ENCODE data around the gene AQP5. TPM values are rescaled to one million over a fixed set of nuclear protein-coding genes. Genes with fewer than 3 reads are reported as not detected.
A peak's percentile ranks its signal among the peaks of the same experiment; 100 is the strongest.

The AQP5 gene
- total RNA-seq, 1 donor: not detected

DNA sequence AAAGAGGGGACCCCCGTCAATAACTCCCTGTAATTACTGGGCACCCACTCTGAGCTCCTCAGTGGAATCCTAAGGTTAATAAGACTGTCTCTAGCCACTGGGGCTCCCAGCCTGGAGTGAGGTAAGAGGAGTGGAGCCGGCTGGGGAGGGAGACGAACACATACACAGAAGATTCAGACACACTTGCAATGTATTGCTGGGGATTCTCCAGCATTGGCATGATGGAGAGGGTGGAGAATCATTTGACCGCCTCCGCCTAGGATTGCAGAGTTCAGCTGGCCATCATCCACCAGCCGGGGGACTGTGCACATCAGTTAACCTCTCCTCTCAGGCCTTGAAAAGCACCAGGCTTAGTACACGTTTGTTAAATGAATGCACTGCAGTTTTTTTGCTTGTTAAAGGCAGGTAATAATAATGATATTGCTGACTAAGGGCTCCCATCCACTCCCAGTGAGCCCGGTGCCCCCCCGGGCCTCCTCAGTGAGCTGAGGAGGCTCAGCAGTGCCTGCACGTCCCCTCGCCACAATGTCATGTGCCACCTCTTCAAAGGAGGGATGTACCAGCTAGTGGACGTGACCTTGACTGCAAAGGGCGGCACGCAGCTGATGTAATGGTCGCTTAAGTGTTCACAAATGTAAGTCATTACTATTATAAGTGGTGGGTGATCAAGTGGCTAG, 37.7 kb upstream of the AQP5 start:
- no peaks in the 10 kb centered on the region for H4K20me1 ChIP-seq (ENCODE audit: insufficient read depth, low read length)
- DNase-seq (ENCODE audit: insufficient read length, low spot score, missing footprints): no peak
- no peak overlapping the region for H2AFZ ChIP-seq (ENCODE audit: low read length)
- no peak overlapping the region for H3K4me2 ChIP-seq (ENCODE audit: insufficient read depth, low read length)
- H3K4me1 ChIP-seq (ENCODE audit: insufficient read depth, low read length): peaks cover 11% of the 10 kb centered on the region
- no peaks in the 10 kb centered on the region for H3K9me3 ChIP-seq (ENCODE audit: low read depth, low read length)
- H3K36me3 ChIP-seq (ENCODE audit: insufficient read depth, low read length): no peaks in the 10 kb centered on the region
- no peaks in the 10 kb centered on the region for H3K79me2 ChIP-seq (ENCODE audit: insufficient read depth, low read length)
- no peaks in the 10 kb centered on the region for H3K27me3 ChIP-seq (ENCODE audit: insufficient read depth, low read length)
- TF ChIP-seq, protein P1, sequence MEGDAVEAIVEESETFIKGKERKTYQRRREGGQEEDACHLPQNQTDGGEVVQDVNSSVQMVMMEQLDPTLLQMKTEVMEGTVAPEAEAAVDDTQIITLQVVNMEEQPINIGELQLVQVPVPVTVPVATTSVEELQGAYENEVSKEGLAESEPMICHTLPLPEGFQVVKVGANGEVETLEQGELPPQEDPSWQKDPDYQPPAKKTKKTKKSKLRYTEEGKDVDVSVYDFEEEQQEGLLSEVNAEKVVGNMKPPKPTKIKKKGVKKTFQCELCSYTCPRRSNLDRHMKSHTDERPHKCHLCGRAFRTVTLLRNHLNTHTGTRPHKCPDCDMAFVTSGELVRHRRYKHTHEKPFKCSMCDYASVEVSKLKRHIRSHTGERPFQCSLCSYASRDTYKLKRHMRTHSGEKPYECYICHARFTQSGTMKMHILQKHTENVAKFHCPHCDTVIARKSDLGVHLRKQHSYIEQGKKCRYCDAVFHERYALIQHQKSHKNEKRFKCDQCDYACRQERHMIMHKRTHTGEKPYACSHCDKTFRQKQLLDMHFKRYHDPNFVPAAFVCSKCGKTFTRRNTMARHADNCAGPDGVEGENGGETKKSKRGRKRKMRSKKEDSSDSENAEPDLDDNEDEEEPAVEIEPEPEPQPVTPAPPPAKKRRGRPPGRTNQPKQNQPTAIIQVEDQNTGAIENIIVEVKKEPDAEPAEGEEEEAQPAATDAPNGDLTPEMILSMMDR (IDR thresholded peaks at IDR 0.05; ENCODE audit: extremely low read depth, low read depth, low read length): no peak
- no peak overlapping the region for H3K27ac ChIP-seq (ENCODE audit: low read depth, low read length)
- H3K4me3 ChIP-seq (ENCODE audit: insufficient read depth, low read length): no peak overlapping the region

DNA sequence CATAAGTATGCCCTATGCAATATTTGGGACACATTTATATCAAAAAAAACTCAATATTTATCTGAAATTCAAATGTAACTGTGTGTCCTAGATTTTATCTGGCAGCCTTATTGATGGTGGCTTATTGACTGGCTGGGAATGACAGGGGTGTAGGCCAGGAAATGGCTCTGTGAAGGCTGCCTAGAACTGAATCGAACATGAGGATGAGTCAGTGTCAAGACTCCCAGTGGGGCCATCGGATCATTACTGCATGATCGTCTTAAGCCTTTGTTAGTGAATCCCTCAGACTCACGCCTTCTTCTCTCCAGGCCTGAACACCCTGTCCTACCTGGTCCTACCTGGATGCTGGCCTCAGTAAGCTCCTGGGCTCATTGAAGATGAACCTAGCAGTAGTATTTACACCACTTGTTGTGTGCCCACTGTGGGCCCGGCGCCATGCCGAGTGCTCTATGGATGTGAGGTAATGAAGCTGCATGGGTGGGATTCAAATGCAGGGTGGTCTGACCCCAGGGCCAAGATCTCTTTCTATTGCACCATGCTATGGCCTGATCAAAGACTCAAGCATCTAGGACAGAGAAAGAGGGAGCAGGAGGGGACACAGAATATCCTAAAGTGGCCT, 36.9 kb upstream of the AQP5 start:
- no peak for DNase-seq (ENCODE audit: insufficient read length, low spot score, missing footprints)
- Histone ChIP-seq H3K4me2 (ENCODE audit: insufficient read depth, low read length) (no peak overlapping the region), H3K4me1 (ENCODE audit: insufficient read depth, low read length) (peaks cover 11% of the 10 kb centered on the region), H3K9me3 (ENCODE audit: low read depth, low read length) (no peaks in the 10 kb centered on the region), H3K4me3 (ENCODE audit: insufficient read depth, low read length) (no peak overlapping the region), H3K36me3 (ENCODE audit: insufficient read depth, low read length) (no peaks in the 10 kb centered on the region), H4K20me1 (ENCODE audit: insufficient read depth, low read length) (no peaks in the 10 kb centered on the region), H3K27me3 (ENCODE audit: insufficient read depth, low read length) (no peaks in the 10 kb centered on the region), H3K79me2 (ENCODE audit: insufficient read depth, low read length) (no peaks in the 10 kb centered on the region), H2AFZ (ENCODE audit: low read length) (no peak overlapping the region), H3K27ac (ENCODE audit: low read depth, low read length) (no peak overlapping the region)
- TF ChIP-seq, protein P1 (IDR thresholded peaks at IDR 0.05; ENCODE audit: extremely low read depth, low read depth, low read length): no peak

DNA sequence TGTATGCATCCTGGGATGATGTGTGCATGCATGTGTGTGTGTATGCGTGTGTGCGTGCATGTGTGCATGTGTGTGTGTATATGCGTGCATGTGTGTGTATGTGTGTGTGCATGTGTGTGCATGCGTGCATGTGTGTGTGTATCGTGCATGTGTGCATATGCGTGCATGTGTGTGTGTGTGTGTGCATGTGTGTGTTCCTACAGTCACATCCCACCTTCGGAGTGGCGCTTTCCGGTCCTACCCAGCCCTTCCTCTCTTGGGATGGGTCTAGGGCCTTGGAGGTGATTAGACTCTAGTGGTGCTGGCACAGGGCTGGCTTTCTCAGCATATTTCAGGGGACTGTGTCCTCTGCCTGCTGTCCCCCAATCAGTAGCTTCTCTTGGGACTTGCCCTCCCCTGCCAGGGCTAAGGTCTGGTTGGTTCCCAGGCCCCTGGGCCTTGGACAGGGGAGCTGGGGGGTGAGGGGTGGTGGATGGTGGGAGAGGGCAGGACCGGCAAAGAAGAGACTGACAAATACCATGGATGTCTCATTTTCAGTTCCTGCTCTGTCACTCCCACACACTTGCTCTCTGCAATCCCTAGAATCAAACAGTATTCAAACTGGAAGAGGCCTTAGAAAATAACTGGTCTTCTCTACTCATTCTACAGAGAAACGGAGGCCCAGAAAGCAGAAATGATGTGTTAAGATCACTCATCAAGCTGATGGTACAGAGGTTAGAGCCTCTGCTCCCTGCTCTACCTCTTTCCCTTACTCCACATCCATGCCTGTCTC, 36.1 kb upstream of the AQP5 start:
- no peak overlapping the region for H3K4me3 ChIP-seq (ENCODE audit: insufficient read depth, low read length)
- H4K20me1 ChIP-seq (ENCODE audit: insufficient read depth, low read length): no peaks in the 10 kb centered on the region
- no peaks in the 10 kb centered on the region for H3K9me3 ChIP-seq (ENCODE audit: low read depth, low read length)
- H3K27ac ChIP-seq (ENCODE audit: low read depth, low read length): no peak overlapping the region
- H3K27me3 ChIP-seq (ENCODE audit: insufficient read depth, low read length): no peaks in the 10 kb centered on the region
- H2AFZ ChIP-seq (ENCODE audit: low read length): peak overlapping the region; percentile 44
- H3K36me3 ChIP-seq (ENCODE audit: insufficient read depth, low read length): no peaks in the 10 kb centered on the region
- no peak for DNase-seq (ENCODE audit: insufficient read length, low spot score, missing footprints)
- TF ChIP-seq, protein P1 (IDR thresholded peaks at IDR 0.05; ENCODE audit: extremely low read depth, low read depth, low read length): no peak
- no peak overlapping the region for H3K4me2 ChIP-seq (ENCODE audit: insufficient read depth, low read length)
- no peaks in the 10 kb centered on the region for H3K79me2 ChIP-seq (ENCODE audit: insufficient read depth, low read length)
- peaks cover 7% of the 10 kb centered on the region for H3K4me1 ChIP-seq (ENCODE audit: insufficient read depth, low read length)

DNA sequence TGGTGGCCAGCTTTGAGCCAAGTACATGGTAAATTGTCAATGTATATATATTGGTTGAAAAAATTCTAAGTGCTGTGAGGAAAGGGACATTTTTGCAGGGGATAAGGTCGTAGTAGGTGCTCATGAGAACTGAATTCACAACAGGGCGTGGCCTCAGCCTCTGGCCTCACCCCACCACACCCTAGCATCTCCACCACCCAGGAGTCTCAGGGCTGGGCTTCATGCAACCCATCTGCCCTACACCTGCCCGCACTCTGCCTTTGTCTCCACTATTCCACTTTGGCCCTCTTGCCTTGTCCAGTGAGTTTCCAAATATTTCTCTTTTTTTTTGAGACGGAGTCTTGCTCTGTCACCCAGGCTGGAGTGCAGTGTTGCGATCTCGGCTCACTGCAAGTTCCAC, 33.2 kb upstream of the AQP5 start:
- Histone ChIP-seq H2AFZ (ENCODE audit: low read length) (no peak overlapping the region), H3K27me3 (ENCODE audit: insufficient read depth, low read length) (no peaks in the 10 kb centered on the region), H3K4me3 (ENCODE audit: insufficient read depth, low read length) (no peak overlapping the region), H3K36me3 (ENCODE audit: insufficient read depth, low read length) (no peaks in the 10 kb centered on the region), H3K27ac (ENCODE audit: low read depth, low read length) (no peak overlapping the region), H3K79me2 (ENCODE audit: insufficient read depth, low read length) (no peaks in the 10 kb centered on the region), H3K9me3 (ENCODE audit: low read depth, low read length) (no peaks in the 10 kb centered on the region), H4K20me1 (ENCODE audit: insufficient read depth, low read length) (no peaks in the 10 kb centered on the region), H3K4me2 (ENCODE audit: insufficient read depth, low read length) (no peak overlapping the region), H3K4me1 (ENCODE audit: insufficient read depth, low read length) (peaks cover 8% of the 10 kb centered on the region)
- TF ChIP-seq, protein P1 (IDR thresholded peaks at IDR 0.05; ENCODE audit: extremely low read depth, low read depth, low read length): no peak
- no peak for DNase-seq (ENCODE audit: insufficient read length, low spot score, missing footprints)
